Stomach (tissue), 9 donors: Measurements from ENCODE around the gene GLRB. TPM values are rescaled to one million over a fixed set of nuclear protein-coding genes. Genes with fewer than 3 reads are reported as not detected.
"Not testable (repeated sequence)": the region's sequence is repeated elsewhere in the genome, so short reads cannot be mapped to it uniquely, and the experiment has no call there.

Experiments used
- DNase-seq, 2 donors: peaks; one replicate each; pipeline versions ENCODE4 v3.0.0 to v3.0.0-alpha.2; 2013 to 2019
- H3K27ac ChIP-seq, 5 donors: fragments of 200-600 bp in 4 of 5; sonication (generic) in 4 of 5; one replicate each; pipeline ENCODE4 v1.5.1; 2013 to 2019; ENCODE audit warnings: mild to moderate bottlenecking in 1 of 5, moderate library complexity in 1 of 5
- H3K27me3 ChIP-seq, 3 donors: fragments of 200-600 bp; sonication (generic); one replicate each; pipeline ENCODE4 v1.5.1; 2017 to 2019; ENCODE audit warnings: mixed run types in 1 of 3
- H3K36me3 ChIP-seq, 4 donors: fragments of 200-600 bp; sonication (generic); 1 replicate in 3 of 4; 2 replicates in 1 of 4; pipeline ENCODE4 v1.5.1; 2016 to 2019
- H3K4me1 ChIP-seq, 4 donors: fragments of 200-600 bp; sonication (generic); one replicate each; pipeline ENCODE4 v1.5.1; 2016 to 2019
- H3K4me3 ChIP-seq, 4 donors: fragments of 200-600 bp; sonication (generic) in 3 of 4; one replicate each; pipeline ENCODE4 v1.5.1; 2016 to 2019; ENCODE audit warnings: mild to moderate bottlenecking in 1 of 4
- H3K9me3 ChIP-seq, 4 donors: fragments of 200-600 bp; sonication (generic); one replicate each; pipeline ENCODE4 v1.5.1; 2016 to 2019
- CTCF ChIP-seq, 7 experiments: fragments of 450-650 bp in 4 of 7; fragments of 200-600 bp in 3 of 7; sonication (generic) in 3 of 7; IDR thresholded peaks; one replicate each; pipeline ENCODE4 v1.5.1; 2016 to 2019; ENCODE audit warnings: antibody characterized with exemption in 7 of 7, control low read depth in 2 of 7, mild to moderate bottlenecking in 1 of 7
- EP300 ChIP-seq: sonication (generic); formaldehyde crosslinking; IDR thresholded peaks from one replicate; pipeline ENCODE4 v1.6.1; 2017; ENCODE audit warnings: antibody characterized with exemption
- POLR2A ChIP-seq, 4 donors: fragments of 450-650 bp; IDR thresholded peaks; one replicate each; pipeline ENCODE4 v1.6.1; 2016; ENCODE audit warnings: antibody characterized with exemption in 4 of 4, control low read depth in 2 of 4, mild to moderate bottlenecking in 1 of 4, moderate library complexity in 1 of 4
- POLR2AphosphoS5 ChIP-seq, 3 donors: sonication (generic); formaldehyde crosslinking; IDR thresholded peaks; one replicate each; pipeline ENCODE4 v1.6.1; 2016; ENCODE audit warnings: antibody characterized with exemption in 3 of 3
- WGBS, 5 donors: extraction: QIAGEN DNeasy Blood & Tissue Kit in 3 of 5; methylation state at CpG; one replicate each; pipeline versions ENCODE4 v1.1.5 to v1.1.7; 2013 to 2018; 5-methylcytosine and 5-hydroxymethylcytosine counted together
- intact Hi-C: fragments of 100-400 bp; cut with DNase I; formaldehyde crosslinking; loops from one replicate; pipeline ENCODE4 v1.15.1; 2023; ENCODE audit warnings: low total_unique reads
- polyA plus RNA-seq, 3 donors: library from polyadenylated mRNA; stranded (reverse); fragments of 200-250 nt; gene quantifications; one replicate each; pipeline ENCODE4 v1.2.3, GENCODE V29; 2013
- total RNA-seq, 5 donors: library from RNA; depleted of rRNA; stranded (reverse); fragments of >200 nt; gene quantifications; one replicate each; pipeline versions ENCODE4 v1.1.0 to v1.2.3, GENCODE V29; 2014 to 2016
- donor health status: healthy with polysubstance abuse.
- donor health status: Bipolar disorder and iron deficiency.
- donor health status: healthy.

Gene GLRB
- total and polyA plus RNA-seq, 8 donors = 1.6 to 12.1 (median 5.1) TPM; not detected in 1

GRCh38 chr4:157057218-157057617, 18.7 kb upstream of the GLRB start:
- no peak overlapping the region for H3K27ac ChIP-seq
- H3K9me3 ChIP-seq = no peaks in the 10 kb centered on the region
- H3K36me3 ChIP-seq = no peaks in the 10 kb centered on the region
- no peak overlapping the region for H3K4me3 ChIP-seq
- no peak for TF ChIP-seq POLR2AphosphoS5 (IDR thresholded peaks at IDR 0.05)
- intact Hi-C loops = loop anchor here (10.0 kb wide), 1 partner anchor 582 kb away; no protein-coding TSS in a partner anchor
- H3K27me3 ChIP-seq = no peaks in the 10 kb centered on the region
- no peaks in the 10 kb centered on the region for H3K4me1 ChIP-seq
- no peak for DNase-seq
- 44 to 71% (median 59%) methylated on average over 1 of the region's 1 CpG for WGBS, 5 donors

- not testable (repeated sequence) for H3K9me3 ChIP-seq, H3K27ac ChIP-seq, H3K4me1 ChIP-seq, H3K4me3 ChIP-seq, H3K36me3 ChIP-seq, DNase-seq, H3K27me3 ChIP-seq
- intact Hi-C loops = loop anchor here (10.0 kb wide), 1 partner anchor 584 kb away; no protein-coding TSS in a partner anchor
- 91 to 94% (median 93%) methylated on average over 5 of the region's 5 CpGs for WGBS, 5 donors
Measured at GRCh38 chr4:157058899-157059298, 17.1 kb upstream of the GLRB start.

DNA sequence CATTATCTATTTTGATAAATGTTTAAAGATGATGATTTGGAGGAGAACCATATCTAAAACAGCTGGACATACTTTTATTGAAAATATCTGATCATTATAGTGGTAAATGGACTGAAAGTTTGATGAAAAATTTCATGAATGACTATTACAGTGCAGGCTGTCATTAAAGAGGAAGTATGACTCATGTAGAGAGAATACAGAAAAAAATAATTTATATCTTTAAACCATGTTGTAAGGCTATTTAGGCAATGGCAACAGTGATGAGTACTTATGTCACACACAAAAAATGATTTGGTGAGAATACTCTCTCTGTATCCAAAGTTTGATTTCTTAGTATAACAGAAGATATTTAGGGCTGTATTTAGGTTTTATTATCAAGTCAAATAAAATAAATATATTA, 3.9 kb upstream of the GLRB start:
- no peaks in the 10 kb centered on the region for H3K36me3 ChIP-seq
- DNase-seq = no peak

DNA sequence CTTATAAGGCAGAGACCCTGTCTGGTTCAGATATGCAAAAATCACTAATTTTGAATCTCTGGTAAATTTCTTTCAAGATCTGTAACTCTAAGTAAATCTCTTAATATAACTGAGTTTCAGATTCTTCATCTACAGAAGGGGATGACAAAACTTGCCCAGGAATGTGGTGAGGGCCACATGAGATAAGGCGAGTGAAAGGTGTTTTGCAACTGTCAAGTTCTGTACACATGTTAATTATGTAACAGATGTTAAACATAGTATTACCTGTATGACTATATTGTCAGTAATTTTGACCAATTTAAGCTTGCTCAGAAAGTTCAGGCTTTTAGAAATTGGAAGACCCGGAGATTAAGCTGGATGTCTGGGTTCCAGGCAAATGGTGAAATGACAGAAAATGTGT, 549 bp upstream of the GLRB start:
- 67 to 79% (median 71%) methylated on average over 2 of the region's 2 CpGs for WGBS, 5 donors
- intact Hi-C loops = no loop called here
- TF ChIP-seq EP300 (no peak), POLR2AphosphoS5 (IDR thresholded peaks at IDR 0.05) (no peak), CTCF (IDR thresholded peaks at IDR 0.05) (no peak), POLR2A (IDR thresholded peaks at IDR 0.05) (no peak)
- Histone ChIP-seq H3K27ac (peak overlapping the region in 1 of 5 donors; percentile 72), H3K9me3 (no peaks in the 10 kb centered on the region), H3K4me1 (peaks cover 0 to 4% (median 2%) of the 10 kb centered on the region in 4 donors), H3K36me3 (no peaks in the 10 kb centered on the region), H3K27me3 (peaks cover 0 to 8% (median 7%) of the 10 kb centered on the region in 3 donors), H3K4me3 (peak overlapping the region; percentile 65 to 92 (median 74))
- no peak for DNase-seq

More for the DNA sequence above, 3.9 kb upstream of the GLRB start:
- intact Hi-C loops = no loop called here
- TF ChIP-seq POLR2A (IDR thresholded peaks at IDR 0.05) (no peak), EP300 (no peak)
- Histone ChIP-seq H3K4me1 (peaks cover 0 to 4% (median 2%) of the 10 kb centered on the region in 4 donors), H3K27ac (no peak overlapping the region), H3K9me3 (no peaks in the 10 kb centered on the region), H3K27me3 (peaks cover 0 to 8% (median 7%) of the 10 kb centered on the region in 3 donors), H3K4me3 (no peak overlapping the region)

- DNase-seq = peak in 1 of 2 donors; percentile 61
- Histone ChIP-seq H3K27me3 (peaks cover 0 to 8% (median 7%) of the 10 kb centered on the region in 3 donors), H3K27ac (peak overlapping the region in 3 of 5 donors; percentile 26 to 72 (median 64)), H3K9me3 (no peaks in the 10 kb centered on the region), H3K36me3 (no peaks in the 10 kb centered on the region), H3K4me3 (peak overlapping the region; percentile 65 to 92 (median 74)), H3K4me1 (peaks cover 0 to 4% (median 2%) of the 10 kb centered on the region in 4 donors)
- TF ChIP-seq EP300 = no peak
- TF ChIP-seq CTCF (IDR thresholded peaks at IDR 0.05) = no peak
- no peak for TF ChIP-seq POLR2AphosphoS5 (IDR thresholded peaks at IDR 0.05)
- no peak for TF ChIP-seq POLR2A (IDR thresholded peaks at IDR 0.05)
- 1 to 9% (median 2%) methylated on average over 8 of the region's 8 CpGs for WGBS, 5 donors
- intact Hi-C loops = no loop called here
Measured at GRCh38 chr4:157076578-157076947, 613 bp downstream of the GLRB start.

- intact Hi-C loops = no loop called here
- peaks cover 0 to 4% (median 2%) of the 10 kb centered on the region in 4 donors for H3K4me1 ChIP-seq
- 88 to 95% (median 92%) methylated on average over 2 of the region's 2 CpGs for WGBS, 5 donors
- DNase-seq = no peak
- no peak overlapping the region for H3K4me3 ChIP-seq
- no peaks in the 10 kb centered on the region for H3K9me3 ChIP-seq
- TF ChIP-seq POLR2A (IDR thresholded peaks at IDR 0.05) (no peak), CTCF (IDR thresholded peaks at IDR 0.05) (no peak), POLR2AphosphoS5 (IDR thresholded peaks at IDR 0.05) (no peak), EP300 (no peak)
- no peak overlapping the region for H3K27ac ChIP-seq
- H3K27me3 ChIP-seq = peaks cover 0 to 8% (median 7%) of the 10 kb centered on the region in 3 donors
- no peaks in the 10 kb centered on the region for H3K36me3 ChIP-seq
Measured at GRCh38 chr4:157079441-157079840, 3.5 kb downstream of the GLRB start.
